Panc1 (cell line): Measurements from ENCODE around the gene CCDC141. TPM values are rescaled to one million over a fixed set of nuclear protein-coding genes. Genes with fewer than 3 reads are reported as not detected.

ENCODE experiments used
- ATAC-seq: fragments of 200-7000 bp; cut with Tn5 transposase; 2 replicates; pipeline ENCODE4 v1.9.1; 2020; ENCODE audit warnings: mild to moderate bottlenecking, moderate library complexity
- BruUV-seq: library from RNA; stranded (reverse); fragments of 400-500 nt; replicated peaks from 2 replicates; lab custom pipeline; 2021; lab: Mats Ljungman, UMichigan
- CTCF ChIA-PET: fragments of 300-600 bp; sonication (Branson Sonifier 250); formaldehyde crosslinking; loops from one replicate; lab custom pipeline; 2022; ENCODE audit warnings: antibody characterized with exemption; lab: Charles Lee
- POLR2A ChIA-PET: fragments of 300-600 bp; sonication (Branson Sonifier 250); formaldehyde crosslinking; loops from one replicate; lab custom pipeline; 2022; ENCODE audit warnings: antibody characterized with exemption; lab: Charles Lee
- DNase-seq: peaks from one replicate; pipeline ENCODE4 v3.0.0-alpha.2; 2010; ENCODE audit warnings: low read depth, low spot score
- H3K27ac ChIP-seq: 2 replicates; pipeline ENCODE4 v1.5.1; 2011; ENCODE audit warnings: mild to moderate bottlenecking, low read length, inconsistent platforms
- H3K27me3 ChIP-seq: fragments of 200-500 bp; sonication (Bioruptor generic); 2 replicates; pipeline ENCODE4 v1.6.0; 2014; ENCODE audit warnings: low read length, inconsistent platforms; ENCODE audit not compliant: control insufficient read depth, insufficient read depth
- H3K36me3 ChIP-seq: fragments of 200-500 bp; sonication (Bioruptor generic); 2 replicates; pipeline ENCODE4 v1.5.1; 2014; ENCODE audit warnings: inconsistent platforms, mild to moderate bottlenecking, low read length, moderate library complexity; ENCODE audit not compliant: control insufficient read depth, insufficient read depth
- H3K4me1 ChIP-seq: 2 replicates; pipeline ENCODE4 v1.5.1; 2011; ENCODE audit warnings: inconsistent platforms, mild to moderate bottlenecking, low read length, moderate library complexity; ENCODE audit not compliant: control insufficient read depth, insufficient read depth
- H3K4me3 ChIP-seq, 2 experiments: 2 replicates each; pipeline ENCODE4 v1.5.1; 2011 to 2012; ENCODE audit warnings: low read depth in 2 of 2, low read length in 2 of 2, mild to moderate bottlenecking in 2 of 2, inconsistent platforms in 1 of 2, moderate library complexity in 1 of 2
- H3K9me3 ChIP-seq: fragments of 200-500 bp; sonication (Bioruptor generic); 2 replicates; pipeline ENCODE4 v1.5.1; 2014; ENCODE audit warnings: low read depth, mild to moderate bottlenecking, inconsistent platforms, low read length, moderate library complexity; ENCODE audit not compliant: control insufficient read depth, insufficient read depth
- POLR2AphosphoS5 ChIP-seq: IDR thresholded peaks from 2 replicates; pipeline ENCODE4 v1.6.1; 2012; ENCODE audit warnings: mild to moderate bottlenecking, low read depth, low read length, moderate library complexity
- SIN3A ChIP-seq: IDR thresholded peaks from 2 replicates; pipeline ENCODE4 v1.6.1; 2012; ENCODE audit warnings: low read depth, mild to moderate bottlenecking, low read length, moderate library complexity, borderline replicate concordance; ENCODE audit not compliant: insufficient read depth
- TCF7L2 ChIP-seq: IDR thresholded peaks from 2 replicates; pipeline ENCODE4 v1.6.1; 2011; ENCODE audit warnings: mild to moderate bottlenecking, low read depth, low read length, inconsistent platforms
- in situ Hi-C: cut with HindIII; loops from 2 replicates; pipeline ENCODE4 v1.10.0; 2016; ENCODE audit warnings: low sequenced_read_pairs, low pct_unique_long_range_greater_than_20kb
- intact Hi-C: fragments of 100-400 bp; cut with micrococcal nuclease; formaldehyde crosslinking; loops from one replicate; pipeline ENCODE4 v1.10.0; 2022; ENCODE audit not compliant: unreplicated experiment
- total RNA-seq: library from RNA; stranded (reverse); gene quantifications from one replicate; pipeline ENCODE4 v1.2.1, GENCODE V29; 2021; ENCODE audit not compliant: unreplicated experiment
- TF ChIP-seq, protein P1 (sequence below), 2 experiments: IDR thresholded peaks; 2 replicates each; pipeline ENCODE4 v1.6.1; 2011 to 2012; ENCODE audit warnings: low read depth in 2 of 2, control low read depth in 1 of 2, low read length in 1 of 2, mild to moderate bottlenecking in 1 of 2, moderate library complexity in 1 of 2; ENCODE audit not compliant: insufficient read depth in 1 of 2
- TF ChIP-seq, protein P2 (sequence below): fragments of 450-650 bp; IDR thresholded peaks from 2 replicates; pipeline ENCODE4 v1.5.1; 2017; ENCODE audit warnings: mild to moderate bottlenecking

CCDC141 gene
- total RNA-seq, 1 experiment from 2014 or later, result 0.10 TPM

DNA sequence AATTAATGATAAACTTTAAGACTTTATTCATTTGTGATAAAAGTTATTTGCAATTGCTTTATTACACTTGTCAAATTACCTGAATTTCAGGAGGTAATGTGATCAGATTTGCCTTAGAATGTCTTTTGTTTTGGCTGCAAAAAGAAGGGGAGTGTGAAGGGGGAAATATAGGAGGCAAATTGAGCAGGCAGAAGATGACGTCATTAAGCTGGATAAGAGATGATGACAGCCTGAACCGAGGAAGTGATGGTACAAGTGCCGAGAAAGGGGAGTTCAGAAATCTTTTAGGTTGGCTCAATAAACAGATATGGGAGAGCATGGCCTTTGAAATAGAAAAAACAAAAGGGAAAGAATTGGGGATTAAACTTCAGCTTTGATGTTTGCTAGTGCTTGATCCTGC is 169.7 kb downstream of the CCDC141 start:
- no TSS peak for BruUV-seq
- no peak for ATAC-seq
- POLR2A ChIA-PET, result no interaction called here

DNA sequence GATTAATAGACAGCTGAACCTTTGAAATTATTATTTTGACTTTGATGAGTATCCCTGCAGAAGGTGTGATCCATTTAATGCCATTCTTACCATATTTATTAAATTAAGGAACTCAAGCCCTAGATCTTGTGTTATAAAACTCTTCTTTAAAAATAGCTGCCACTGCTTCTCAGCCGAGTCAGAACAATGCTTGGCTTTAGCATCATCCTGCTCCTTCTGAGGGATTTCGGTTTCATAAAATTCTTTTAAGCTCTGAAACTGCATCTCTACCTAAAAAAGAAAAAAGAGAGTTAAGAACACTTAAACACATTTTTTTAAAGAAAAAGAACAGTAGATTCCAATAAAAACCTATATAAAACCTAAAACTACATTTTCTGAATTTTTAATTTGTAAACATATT is 172.1 kb downstream of the CCDC141 start:
- ChIA-PET CTCF (no interaction called here), POLR2A (no interaction called here)
- TF ChIP-seq, protein P1, sequence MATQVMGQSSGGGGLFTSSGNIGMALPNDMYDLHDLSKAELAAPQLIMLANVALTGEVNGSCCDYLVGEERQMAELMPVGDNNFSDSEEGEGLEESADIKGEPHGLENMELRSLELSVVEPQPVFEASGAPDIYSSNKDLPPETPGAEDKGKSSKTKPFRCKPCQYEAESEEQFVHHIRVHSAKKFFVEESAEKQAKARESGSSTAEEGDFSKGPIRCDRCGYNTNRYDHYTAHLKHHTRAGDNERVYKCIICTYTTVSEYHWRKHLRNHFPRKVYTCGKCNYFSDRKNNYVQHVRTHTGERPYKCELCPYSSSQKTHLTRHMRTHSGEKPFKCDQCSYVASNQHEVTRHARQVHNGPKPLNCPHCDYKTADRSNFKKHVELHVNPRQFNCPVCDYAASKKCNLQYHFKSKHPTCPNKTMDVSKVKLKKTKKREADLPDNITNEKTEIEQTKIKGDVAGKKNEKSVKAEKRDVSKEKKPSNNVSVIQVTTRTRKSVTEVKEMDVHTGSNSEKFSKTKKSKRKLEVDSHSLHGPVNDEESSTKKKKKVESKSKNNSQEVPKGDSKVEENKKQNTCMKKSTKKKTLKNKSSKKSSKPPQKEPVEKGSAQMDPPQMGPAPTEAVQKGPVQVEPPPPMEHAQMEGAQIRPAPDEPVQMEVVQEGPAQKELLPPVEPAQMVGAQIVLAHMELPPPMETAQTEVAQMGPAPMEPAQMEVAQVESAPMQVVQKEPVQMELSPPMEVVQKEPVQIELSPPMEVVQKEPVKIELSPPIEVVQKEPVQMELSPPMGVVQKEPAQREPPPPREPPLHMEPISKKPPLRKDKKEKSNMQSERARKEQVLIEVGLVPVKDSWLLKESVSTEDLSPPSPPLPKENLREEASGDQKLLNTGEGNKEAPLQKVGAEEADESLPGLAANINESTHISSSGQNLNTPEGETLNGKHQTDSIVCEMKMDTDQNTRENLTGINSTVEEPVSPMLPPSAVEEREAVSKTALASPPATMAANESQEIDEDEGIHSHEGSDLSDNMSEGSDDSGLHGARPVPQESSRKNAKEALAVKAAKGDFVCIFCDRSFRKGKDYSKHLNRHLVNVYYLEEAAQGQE (IDR thresholded peaks at IDR 0.05; ENCODE audit: insufficient read depth in 1 of 2, low read depth in 2 of 2, low read length in 1 of 2), result no peak
- in situ Hi-C loops (no loop called here), intact Hi-C loops (no loop called here)
- Histone ChIP-seq H3K27ac (no peak overlapping the region), H3K36me3 (no peaks in the 10 kb centered on the region), H3K9me3 (no peaks in the 10 kb centered on the region), H3K4me3 (no peak overlapping the region), H3K27me3 (no peaks in the 10 kb centered on the region), H3K4me1 (no peaks in the 10 kb centered on the region)
- BruUV-seq, result no TSS peak
- ATAC-seq (no peak), DNase-seq (no peak)

More for the DNA sequence above, 169.7 kb downstream of the CCDC141 start:
- TF ChIP-seq POLR2AphosphoS5, result no peak
- intact Hi-C loops (no loop called here), in situ Hi-C loops (no loop called here)
- Histone ChIP-seq H3K4me3 (no peak overlapping the region), H3K9me3 (no peaks in the 10 kb centered on the region), H3K27ac (no peak overlapping the region), H3K4me1 (no peaks in the 10 kb centered on the region), H3K36me3 (no peaks in the 10 kb centered on the region), H3K27me3 (no peaks in the 10 kb centered on the region)
- CTCF ChIA-PET, result no interaction called here
- no peak for DNase-seq

GRCh38 chr2:178874529-178875240 is 175.3 kb downstream of the CCDC141 start:
- TF ChIP-seq TCF7L2 (no peak), SIN3A (no peak), POLR2AphosphoS5 (no peak)
- TF ChIP-seq, protein P2, sequence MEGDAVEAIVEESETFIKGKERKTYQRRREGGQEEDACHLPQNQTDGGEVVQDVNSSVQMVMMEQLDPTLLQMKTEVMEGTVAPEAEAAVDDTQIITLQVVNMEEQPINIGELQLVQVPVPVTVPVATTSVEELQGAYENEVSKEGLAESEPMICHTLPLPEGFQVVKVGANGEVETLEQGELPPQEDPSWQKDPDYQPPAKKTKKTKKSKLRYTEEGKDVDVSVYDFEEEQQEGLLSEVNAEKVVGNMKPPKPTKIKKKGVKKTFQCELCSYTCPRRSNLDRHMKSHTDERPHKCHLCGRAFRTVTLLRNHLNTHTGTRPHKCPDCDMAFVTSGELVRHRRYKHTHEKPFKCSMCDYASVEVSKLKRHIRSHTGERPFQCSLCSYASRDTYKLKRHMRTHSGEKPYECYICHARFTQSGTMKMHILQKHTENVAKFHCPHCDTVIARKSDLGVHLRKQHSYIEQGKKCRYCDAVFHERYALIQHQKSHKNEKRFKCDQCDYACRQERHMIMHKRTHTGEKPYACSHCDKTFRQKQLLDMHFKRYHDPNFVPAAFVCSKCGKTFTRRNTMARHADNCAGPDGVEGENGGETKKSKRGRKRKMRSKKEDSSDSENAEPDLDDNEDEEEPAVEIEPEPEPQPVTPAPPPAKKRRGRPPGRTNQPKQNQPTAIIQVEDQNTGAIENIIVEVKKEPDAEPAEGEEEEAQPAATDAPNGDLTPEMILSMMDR, result no peak
- TF ChIP-seq, protein P1 (IDR thresholded peaks at IDR 0.05; ENCODE audit: insufficient read depth in 1 of 2, low read depth in 2 of 2, low read length in 1 of 2), result no peak
- no TSS peak for BruUV-seq
- CTCF ChIA-PET, result no interaction called here
- ATAC-seq (no peak), DNase-seq (no peak)
- H3K27ac ChIP-seq, result no peak overlapping the region
- no peaks in the 10 kb centered on the region for H3K36me3 ChIP-seq
- no peaks in the 10 kb centered on the region for H3K4me1 ChIP-seq
- POLR2A ChIA-PET, result no interaction called here
- no peaks in the 10 kb centered on the region for H3K27me3 ChIP-seq
- intact Hi-C loops (no loop called here), in situ Hi-C loops (no loop called here)
- no peak overlapping the region for H3K4me3 ChIP-seq
- no peaks in the 10 kb centered on the region for H3K9me3 ChIP-seq
